ENCODE results near the gene PSPN.

DNA sequence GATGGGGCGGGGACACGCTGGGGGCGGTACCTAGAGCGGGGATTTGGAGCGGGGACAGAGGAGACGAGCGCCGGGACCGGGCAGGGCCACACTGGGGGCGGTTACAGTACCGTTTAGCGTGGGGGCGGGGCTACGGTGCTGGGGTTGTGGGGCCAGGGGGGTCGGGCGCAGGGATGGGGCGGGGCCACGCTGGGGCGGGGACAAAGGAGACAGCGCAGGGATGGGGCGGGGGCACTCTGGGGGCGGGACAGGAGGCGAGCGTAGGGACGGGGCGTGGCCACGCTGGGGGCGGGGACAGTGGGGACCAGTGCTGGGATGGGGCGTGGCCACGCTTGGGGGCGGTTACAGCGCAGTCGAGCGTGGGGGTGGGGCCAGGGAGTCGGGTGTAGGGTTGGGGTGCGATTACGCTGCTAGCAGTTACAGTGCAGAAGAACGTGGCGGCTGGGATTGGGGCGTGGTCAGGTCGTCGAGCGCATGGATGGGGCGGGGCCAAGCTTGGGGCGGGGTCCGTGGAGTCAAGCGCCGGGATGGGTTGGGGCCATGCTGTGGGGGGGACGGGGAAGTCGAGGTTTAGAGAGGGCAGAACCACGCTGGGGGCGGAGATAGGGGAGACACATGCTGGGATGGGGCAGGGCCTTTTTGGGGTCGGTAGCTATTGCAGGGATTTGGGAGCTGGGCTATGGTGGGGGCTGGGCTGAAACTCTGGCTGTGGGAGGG, 2.5 kb downstream of the PSPN start:
- TF ChIP-seq, protein P1, sequence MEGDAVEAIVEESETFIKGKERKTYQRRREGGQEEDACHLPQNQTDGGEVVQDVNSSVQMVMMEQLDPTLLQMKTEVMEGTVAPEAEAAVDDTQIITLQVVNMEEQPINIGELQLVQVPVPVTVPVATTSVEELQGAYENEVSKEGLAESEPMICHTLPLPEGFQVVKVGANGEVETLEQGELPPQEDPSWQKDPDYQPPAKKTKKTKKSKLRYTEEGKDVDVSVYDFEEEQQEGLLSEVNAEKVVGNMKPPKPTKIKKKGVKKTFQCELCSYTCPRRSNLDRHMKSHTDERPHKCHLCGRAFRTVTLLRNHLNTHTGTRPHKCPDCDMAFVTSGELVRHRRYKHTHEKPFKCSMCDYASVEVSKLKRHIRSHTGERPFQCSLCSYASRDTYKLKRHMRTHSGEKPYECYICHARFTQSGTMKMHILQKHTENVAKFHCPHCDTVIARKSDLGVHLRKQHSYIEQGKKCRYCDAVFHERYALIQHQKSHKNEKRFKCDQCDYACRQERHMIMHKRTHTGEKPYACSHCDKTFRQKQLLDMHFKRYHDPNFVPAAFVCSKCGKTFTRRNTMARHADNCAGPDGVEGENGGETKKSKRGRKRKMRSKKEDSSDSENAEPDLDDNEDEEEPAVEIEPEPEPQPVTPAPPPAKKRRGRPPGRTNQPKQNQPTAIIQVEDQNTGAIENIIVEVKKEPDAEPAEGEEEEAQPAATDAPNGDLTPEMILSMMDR (IDR thresholded peaks at IDR 0.05): no peak
- no peak for TF ChIP-seq POLR2A (IDR thresholded peaks at IDR 0.05)

All from adrenal gland (tissue), 5 donors.